Adrenal gland (tissue), 5 donors: ENCODE measurements around the gene DHX34.

Source experiments
- CTCF ChIP-seq, 6 experiments: fragments of 450-650 bp in 4 of 6; fragments of 200-600 bp in 2 of 6; sonication (generic) in 1 of 6; IDR thresholded peaks; 1 replicate in 5 of 6; 2 replicates in 1 of 6; pipeline versions ENCODE4 v1.5.1 to v1.8.0; 2016 to 2021; ENCODE audit warnings: antibody characterized with exemption in 6 of 6, mild to moderate bottlenecking in 2 of 6, moderate library complexity in 1 of 6
- POLR2A ChIP-seq, 2 donors: fragments of 450-650 bp; IDR thresholded peaks; one replicate each; pipeline ENCODE4 v1.6.1; 2017; ENCODE audit warnings: antibody characterized with exemption in 2 of 2, mild to moderate bottlenecking in 2 of 2, moderate library complexity in 1 of 2
- donor health status: DM: no; HTN: no; CAD: no.

- TF ChIP-seq POLR2A (IDR thresholded peaks at IDR 0.05) (no peak), CTCF (IDR thresholded peaks at IDR 0.05) (no peak)
These were observed 27.5 kb upstream of the DHX34 start for GRCh38 chr19:47321630-47322029.
